HG03571 (cell line): ENCODE measurements around the gene LRRTM4.

Experiments used
- ATAC-seq: cut with Tn5 transposase; IDR thresholded peaks from one replicate; pipeline ENCODE4 v1.9.1; 2021; ENCODE audit not compliant: unreplicated experiment

The LRRTM4 gene

DNA sequence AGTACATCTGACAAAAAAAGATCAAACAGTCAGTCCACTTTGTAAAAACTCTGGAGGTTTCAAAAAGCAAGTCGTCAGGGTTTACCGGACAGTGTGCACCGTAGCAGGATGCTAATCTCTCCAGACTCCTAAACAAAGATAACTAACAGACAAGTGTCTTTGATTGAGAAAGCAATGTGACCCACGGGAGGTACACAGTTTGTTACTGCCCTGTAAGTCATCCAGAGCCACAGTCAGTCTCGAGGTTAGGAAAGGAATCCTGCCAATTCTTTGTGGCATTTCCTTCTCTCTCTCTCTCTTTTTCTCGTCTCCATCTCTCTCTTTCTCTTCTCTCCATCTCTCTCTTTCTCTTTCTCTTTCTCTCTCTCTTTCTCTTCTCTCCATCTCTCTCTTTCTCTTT, 42.8 kb downstream of the LRRTM4 start:
- ATAC-seq, result no peak

GRCh38 chr2:77470096-77470495, 52.1 kb downstream of the LRRTM4 start:
- ATAC-seq, result no peak

- ATAC-seq, result no peak
These were observed 53.1 kb downstream of the LRRTM4 start for GRCh38 chr2:77469106-77469505.

DNA sequence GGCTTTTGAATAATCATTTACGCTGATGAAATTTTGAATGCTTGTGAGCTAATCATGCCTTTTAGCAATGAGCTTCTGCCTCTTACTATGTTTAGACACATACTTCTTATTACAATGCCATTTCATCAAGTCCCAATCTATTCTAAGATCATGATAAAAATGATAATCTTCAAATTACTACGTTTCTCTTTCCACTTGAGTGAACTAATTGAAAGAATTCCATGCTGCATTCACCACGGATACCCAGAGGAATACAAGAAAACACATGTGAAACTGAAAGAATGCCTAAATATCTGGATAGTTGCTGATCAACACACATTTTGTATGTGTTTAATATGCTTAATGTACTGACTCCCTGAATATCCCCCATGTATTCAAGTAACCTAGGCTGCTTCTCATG, 62.3 kb downstream of the LRRTM4 start:
- ATAC-seq, result no peak

- ATAC-seq, result no peak
These were observed 64.0 kb downstream of the LRRTM4 start for GRCh38 chr2:77458216-77458615.

DNA sequence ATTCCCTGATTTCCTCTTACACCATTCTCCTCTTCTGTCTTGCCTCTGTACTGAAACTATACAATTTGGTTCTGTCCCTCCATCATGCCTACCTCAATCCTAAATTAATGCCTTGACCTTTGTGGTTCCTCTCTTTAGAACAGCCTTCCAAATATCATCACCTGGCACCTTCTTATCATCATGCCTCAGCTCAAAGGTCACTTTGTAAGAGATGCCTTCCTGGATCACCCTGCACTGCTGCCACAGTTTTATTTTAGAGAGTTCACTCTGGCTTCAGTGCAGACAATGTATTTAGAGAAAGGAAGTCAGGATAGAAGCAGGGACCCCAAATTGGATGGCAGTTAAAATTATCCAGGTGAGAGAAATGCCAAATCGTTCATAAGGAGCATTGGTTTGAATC, 64.5 kb downstream of the LRRTM4 start:
- ATAC-seq, result no peak

GRCh38 chr2:77443076-77443475, 79.1 kb downstream of the LRRTM4 start:
- ATAC-seq, result no peak

GRCh38 chr2:77434880-77435279, 87.3 kb downstream of the LRRTM4 start:
- ATAC-seq, result no peak

GRCh38 chr2:77428946-77429345, 93.2 kb downstream of the LRRTM4 start:
- no peak for ATAC-seq

GRCh38 chr2:77421971-77422370, 100.2 kb downstream of the LRRTM4 start:
- ATAC-seq, result no peak

DNA sequence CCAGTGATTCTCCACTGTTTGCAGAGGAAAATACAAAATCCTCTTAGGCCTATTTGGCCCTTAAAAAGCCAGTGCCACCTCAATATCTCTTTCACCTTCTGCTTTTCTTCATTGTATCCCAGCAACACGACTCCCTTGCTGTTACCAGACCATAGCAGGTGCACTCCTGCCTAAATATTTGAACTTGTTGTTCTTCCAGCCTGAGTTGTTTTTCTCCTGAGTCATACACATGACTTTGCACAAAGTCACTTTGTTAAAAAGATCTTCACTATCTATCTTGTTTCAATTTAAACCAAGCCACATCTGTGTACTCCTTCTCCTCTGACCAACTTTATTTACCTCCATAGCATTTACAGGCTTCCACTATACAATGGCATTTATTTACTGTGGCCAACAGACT, 103.6 kb downstream of the LRRTM4 start:
- ATAC-seq, result no peak

GRCh38 chr2:77404189-77404588, 118.0 kb downstream of the LRRTM4 start:
- ATAC-seq, result no peak

GRCh38 chr2:77398970-77399600, 123.1 kb downstream of the LRRTM4 start:
- no peak for ATAC-seq

DNA sequence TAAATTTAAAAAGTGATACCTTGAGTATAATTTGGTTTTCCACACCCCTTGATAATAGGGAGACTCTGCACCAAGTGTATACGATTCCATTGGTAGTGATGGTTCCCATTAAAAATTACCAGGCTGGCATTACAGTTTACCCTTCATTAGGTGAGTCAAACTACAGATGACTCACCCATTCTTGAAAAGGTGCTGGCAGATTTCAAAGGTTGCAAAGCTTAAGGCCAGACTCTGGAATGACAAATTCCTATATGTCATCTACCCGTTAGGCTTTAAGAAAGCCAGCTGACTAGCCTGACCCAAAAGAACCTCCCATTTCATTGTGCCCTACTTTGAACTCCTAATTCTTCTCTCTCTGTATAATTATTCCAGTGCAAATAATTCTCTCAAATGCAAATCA, 124.4 kb downstream of the LRRTM4 start:
- no peak for ATAC-seq

- ATAC-seq, result no peak
These were observed 127.2 kb downstream of the LRRTM4 start for GRCh38 chr2:77395011-77395410.

DNA sequence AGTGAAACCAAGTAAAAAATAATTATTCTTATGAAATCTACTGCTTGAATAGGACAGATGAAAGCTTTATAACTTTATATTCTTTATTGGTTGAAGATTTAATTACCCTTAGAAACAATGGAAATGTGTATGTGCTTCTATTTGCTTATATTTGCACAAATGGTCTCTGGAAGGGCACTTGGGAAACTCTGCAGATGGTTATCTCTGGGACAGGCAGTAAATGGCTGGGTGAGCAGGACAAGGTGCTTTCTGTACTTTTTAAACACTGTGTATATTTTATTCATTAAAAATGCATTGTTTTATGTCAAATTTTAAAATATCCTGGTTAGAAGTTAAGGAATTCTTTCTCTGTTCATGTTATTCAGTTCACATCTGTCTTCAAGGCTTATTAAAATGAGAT, 131.1 kb downstream of the LRRTM4 start:
- no peak for ATAC-seq

GRCh38 chr2:77387324-77387723, 134.9 kb downstream of the LRRTM4 start:
- no peak for ATAC-seq

DNA sequence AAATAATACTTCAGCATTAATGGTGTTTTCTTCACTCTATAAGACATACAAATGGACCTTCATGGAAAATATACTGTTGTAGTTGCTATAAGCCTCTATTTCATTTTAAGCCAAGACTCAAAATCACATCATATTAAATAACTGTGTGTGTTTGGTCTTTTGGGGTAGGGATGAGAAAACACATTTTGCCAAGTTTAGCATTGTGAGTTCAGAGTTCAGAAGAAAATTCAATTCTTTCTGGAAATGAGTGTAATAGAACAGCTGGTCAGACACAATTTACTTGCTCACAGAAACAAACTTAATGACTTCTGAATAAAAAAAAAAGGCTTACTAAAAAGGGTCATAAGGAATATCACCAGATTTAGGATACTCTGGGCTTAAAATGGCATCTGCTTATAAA, 149.5 kb downstream of the LRRTM4 start:
- no peak for ATAC-seq

- ATAC-seq, result no peak
These were observed 151.7 kb downstream of the LRRTM4 start for GRCh38 chr2:77370511-77370910.

DNA sequence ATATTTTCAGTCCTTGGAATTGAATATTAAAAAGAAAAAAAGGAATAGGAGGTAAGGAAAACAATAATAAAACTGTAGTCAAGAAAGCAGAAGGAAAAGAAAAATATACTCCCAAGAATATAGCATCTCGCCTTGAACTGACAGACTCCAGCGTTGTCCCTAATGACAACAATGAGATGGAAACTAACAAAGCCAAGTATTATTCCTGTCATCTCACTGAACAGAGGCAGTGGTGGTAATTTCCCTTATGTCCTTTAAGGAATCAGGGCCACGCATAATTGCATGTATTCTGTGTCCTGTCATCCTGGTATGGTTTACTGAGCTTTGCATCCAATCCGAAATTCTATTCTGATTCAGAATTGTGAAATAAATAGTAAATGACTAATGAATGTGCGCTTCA, 158.9 kb downstream of the LRRTM4 start:
- ATAC-seq, result no peak

DNA sequence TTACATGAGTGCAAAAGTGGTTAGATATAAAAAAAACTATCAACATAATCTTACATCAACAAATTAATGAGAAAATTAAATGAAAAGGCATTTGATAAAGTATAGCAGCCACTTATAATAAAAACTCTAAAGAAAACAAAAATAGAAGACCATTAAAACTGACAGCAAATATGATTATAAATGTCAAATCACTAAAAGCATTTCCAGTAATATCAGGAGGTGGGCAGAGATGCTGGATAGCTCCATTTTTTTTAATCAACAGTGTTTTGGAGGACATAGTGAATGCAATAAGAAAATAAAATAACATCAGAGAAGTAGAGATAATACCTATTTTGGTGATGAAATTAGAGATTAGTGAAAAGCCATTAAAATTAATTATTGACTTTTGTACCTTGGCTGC, 173.4 kb downstream of the LRRTM4 start:
- no peak for ATAC-seq

DNA sequence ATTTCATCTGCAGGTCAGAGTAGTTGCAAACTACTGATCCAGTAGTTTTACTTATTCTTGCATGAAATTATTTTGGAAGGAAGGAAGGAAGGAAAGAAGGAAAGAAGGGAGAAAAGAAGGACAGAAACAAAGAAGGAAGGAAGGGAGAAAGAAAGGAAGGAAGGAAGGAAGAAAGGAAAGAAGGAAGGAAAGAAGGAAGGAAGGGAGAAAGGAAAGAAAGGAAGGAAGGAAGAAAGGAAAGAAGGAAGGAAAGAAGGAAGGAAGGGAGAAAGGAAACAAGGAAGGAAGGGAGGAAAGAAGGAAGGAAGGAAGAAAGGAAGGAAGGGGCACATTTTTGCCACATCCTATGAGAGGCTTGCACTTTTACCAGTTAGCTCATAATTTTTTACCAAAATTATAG, 186.2 kb downstream of the LRRTM4 start:
- ATAC-seq, result no peak

DNA sequence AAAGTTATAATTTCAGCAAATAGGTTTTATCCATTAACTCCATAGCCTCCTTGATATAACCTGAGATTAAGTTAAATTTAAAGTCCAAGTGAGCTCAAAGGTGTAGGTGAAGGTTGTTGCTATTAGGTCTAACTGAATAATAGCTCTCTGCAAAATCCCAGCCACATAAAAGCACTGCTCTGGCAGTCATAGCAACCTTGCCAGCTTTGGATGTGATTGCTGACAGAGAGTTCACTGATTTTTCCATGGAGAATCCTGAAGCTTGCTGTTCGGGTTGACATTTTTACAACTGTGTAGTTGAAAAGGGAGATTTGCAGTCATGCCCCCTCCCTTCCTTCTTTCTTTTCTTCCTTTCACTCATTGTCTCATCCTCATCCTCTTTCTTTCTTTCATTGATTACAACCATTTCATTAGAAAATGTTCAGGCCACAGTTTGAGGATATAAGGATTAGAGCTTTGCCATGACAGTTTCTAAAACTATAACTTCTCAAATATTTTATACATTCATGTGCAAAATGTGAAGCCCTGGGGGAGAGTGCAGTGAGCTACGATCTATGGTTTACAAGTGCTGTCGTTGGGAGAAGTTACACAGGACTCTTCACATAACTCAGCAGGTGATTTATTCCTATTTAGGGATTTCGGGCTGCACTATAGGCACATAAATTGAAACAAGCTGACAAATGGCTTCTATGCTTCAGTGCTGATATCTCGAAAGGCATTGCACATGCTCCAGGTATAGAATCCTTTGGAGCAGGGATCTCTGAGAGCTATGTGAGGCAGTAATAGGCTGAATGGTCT, 193.8 kb downstream of the LRRTM4 start:
- ATAC-seq, result no peak
